HG03135 (cell line): Measurements from ENCODE around the gene SLIT3.

ENCODE experiments used
- ATAC-seq: cut with Tn5 transposase; IDR thresholded peaks from one replicate; pipeline ENCODE4 v1.9.1; 2021; ENCODE audit warnings: mild to moderate bottlenecking, moderate library complexity; ENCODE audit not compliant: unreplicated experiment

SLIT3 gene

GRCh38 chr5:168976311-168976970, 324.5 kb downstream of the SLIT3 start:
- ATAC-seq: no peak

- ATAC-seq: no peak
Measured at GRCh38 chr5:168975331-168975730, 325.6 kb downstream of the SLIT3 start.

- ATAC-seq: no peak
Measured at GRCh38 chr5:168974082-168974481, 326.9 kb downstream of the SLIT3 start.

GRCh38 chr5:168972731-168973130, 328.2 kb downstream of the SLIT3 start:
- no peak for ATAC-seq

GRCh38 chr5:168971100-168971499, 329.8 kb downstream of the SLIT3 start:
- no peak for ATAC-seq

GRCh38 chr5:168969326-168969886, 331.5 kb downstream of the SLIT3 start:
- ATAC-seq: no peak

GRCh38 chr5:168967882-168968620, 332.9 kb downstream of the SLIT3 start:
- no peak for ATAC-seq

- no peak for ATAC-seq
Measured at GRCh38 chr5:168965638-168966037, 335.3 kb downstream of the SLIT3 start.

- ATAC-seq: no peak
Measured at GRCh38 chr5:168964182-168964581, 336.8 kb downstream of the SLIT3 start.

- no peak for ATAC-seq
Measured at GRCh38 chr5:168962306-168962705, 338.6 kb downstream of the SLIT3 start.

- ATAC-seq: no peak
Measured at GRCh38 chr5:168961681-168962080, 339.3 kb downstream of the SLIT3 start.

- ATAC-seq: no peak
Measured at GRCh38 chr5:168960497-168960896, 340.4 kb downstream of the SLIT3 start.

GRCh38 chr5:168953351-168953750, 347.6 kb downstream of the SLIT3 start:
- no peak for ATAC-seq

GRCh38 chr5:168952196-168952595, 348.7 kb downstream of the SLIT3 start:
- ATAC-seq: no peak

GRCh38 chr5:168951769-168952168, 349.2 kb downstream of the SLIT3 start:
- no peak for ATAC-seq

GRCh38 chr5:168951356-168951755, 349.6 kb downstream of the SLIT3 start:
- ATAC-seq: no peak

- ATAC-seq: no peak
Measured at GRCh38 chr5:168950241-168950951, 350.5 kb downstream of the SLIT3 start.

GRCh38 chr5:168948746-168949145, 352.2 kb downstream of the SLIT3 start:
- no peak for ATAC-seq

- ATAC-seq: peak; percentile 69
Measured at GRCh38 chr5:168947212-168947868, 353.6 kb downstream of the SLIT3 start.

GRCh38 chr5:168946363-168946762, 354.6 kb downstream of the SLIT3 start:
- ATAC-seq: no peak

GRCh38 chr5:168944004-168944403, 356.9 kb downstream of the SLIT3 start:
- no peak for ATAC-seq
